ENCODE results near the gene DGLUCY. TPM values are rescaled to one million over a fixed set of nuclear protein-coding genes. Genes with fewer than 3 reads are reported as not detected.

Gene DGLUCY
- total and polyA plus RNA-seq, 2 of the 8 experiments (the other 6 are each of a cell fraction or from before 2014, with no cell fraction given): 24.9 to 31.8 TPM

DNA sequence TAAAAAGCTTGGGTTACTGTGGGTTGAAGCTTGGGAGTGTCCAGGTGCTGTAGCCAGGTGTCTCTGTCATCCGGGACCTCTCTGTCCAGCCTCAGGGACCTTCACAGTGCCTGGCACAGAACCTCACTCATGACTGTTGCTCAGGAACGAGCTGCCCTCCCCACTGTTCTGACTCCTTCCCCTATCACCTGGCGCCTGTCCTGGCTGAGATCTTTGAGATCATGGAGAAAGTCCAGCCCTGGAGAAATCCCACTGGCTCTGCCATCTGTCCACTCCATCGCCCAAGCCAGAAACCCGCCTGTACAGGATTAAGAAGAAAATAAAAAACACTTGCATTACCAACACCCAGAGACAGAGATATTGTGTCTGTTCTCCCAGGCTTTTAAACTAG lies 53.5 kb downstream of the DGLUCY start (continued):
- TF ChIP-seq ZNF274 (IDR thresholded peaks at IDR 0.05; ENCODE audit: borderline replicate concordance, extremely low read depth, low read length): no peak
- no peak for TF ChIP-seq SP2 (IDR thresholded peaks at IDR 0.05; ENCODE audit: low read length)
- TF ChIP-seq TAF1 (IDR thresholded peaks at IDR 0.05; ENCODE audit: low read depth, low read length): no peak
- no peak for TF ChIP-seq EP300 (IDR thresholded peaks at IDR 0.05; ENCODE audit: borderline replicate concordance in 1 of 2, low read depth in 2 of 2, low read length in 2 of 2)
